ENCODE measurements around the gene GATM. TPM values are rescaled to one million over a fixed set of nuclear protein-coding genes. Genes with fewer than 3 reads are reported as not detected.

The GATM gene
- total and polyA plus RNA-seq, 2 donors from 2014 or later, result 79.5 to 421 TPM

DNA sequence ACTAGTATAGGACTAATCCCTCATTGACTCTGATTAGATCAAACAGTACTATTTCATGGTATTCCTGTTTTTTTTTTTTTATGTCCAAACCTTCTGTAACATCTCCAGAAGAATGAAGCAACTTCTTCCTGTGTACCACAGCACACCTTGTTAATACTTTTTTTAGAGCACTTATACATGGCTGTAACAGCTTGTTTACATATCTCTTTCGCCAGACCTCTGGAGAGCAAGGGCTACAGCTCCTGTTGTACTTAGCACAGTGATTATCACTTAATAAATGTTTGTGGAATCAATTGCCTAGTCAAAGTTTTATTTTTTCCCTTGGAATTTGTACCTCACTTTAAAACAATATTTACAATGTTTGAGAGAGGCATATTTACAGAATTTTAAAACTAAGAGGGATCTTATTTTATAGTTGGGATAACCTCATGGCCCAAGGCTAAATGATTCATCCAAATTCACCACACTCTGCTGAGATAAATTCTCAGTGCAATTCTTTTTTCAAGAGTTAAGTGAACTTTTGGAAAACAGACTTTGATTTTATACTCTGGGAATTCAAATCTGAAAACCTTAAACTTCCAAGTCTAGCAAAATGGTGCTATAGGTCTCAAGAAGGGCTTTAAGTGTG, 9.2 kb upstream of the GATM start:
- no peak for FAIRE-seq
- H3K4me3 ChIP-seq (ENCODE audit: low read length in 3 of 3), result no peak overlapping the region
- no peaks in the 10 kb centered on the region for H3K9me3 ChIP-seq (ENCODE audit: control insufficient read depth in 2 of 3, insufficient read depth in 1 of 3, low read length in 3 of 3)
- peaks cover 0 to 5% (median 3%) of the 10 kb centered on the region in 3 donors for H3K4me1 ChIP-seq (ENCODE audit: control insufficient read depth in 2 of 3, insufficient read depth in 2 of 3, low read depth in 1 of 3, low read length in 3 of 3)
- H3K27ac ChIP-seq (ENCODE audit: low read depth in 2 of 2, low read length in 2 of 2), result no peak overlapping the region
- intact Hi-C loops (cut with DNase I), result no loop called here
- no peaks in the 10 kb centered on the region for H3K27me3 ChIP-seq (ENCODE audit: control insufficient read depth, insufficient read depth, low read length)
- no peak overlapping the region for H3K9ac ChIP-seq (ENCODE audit: low read length in 3 of 3)
- no peak for DNase-seq
- TF ChIP-seq, protein P1, sequence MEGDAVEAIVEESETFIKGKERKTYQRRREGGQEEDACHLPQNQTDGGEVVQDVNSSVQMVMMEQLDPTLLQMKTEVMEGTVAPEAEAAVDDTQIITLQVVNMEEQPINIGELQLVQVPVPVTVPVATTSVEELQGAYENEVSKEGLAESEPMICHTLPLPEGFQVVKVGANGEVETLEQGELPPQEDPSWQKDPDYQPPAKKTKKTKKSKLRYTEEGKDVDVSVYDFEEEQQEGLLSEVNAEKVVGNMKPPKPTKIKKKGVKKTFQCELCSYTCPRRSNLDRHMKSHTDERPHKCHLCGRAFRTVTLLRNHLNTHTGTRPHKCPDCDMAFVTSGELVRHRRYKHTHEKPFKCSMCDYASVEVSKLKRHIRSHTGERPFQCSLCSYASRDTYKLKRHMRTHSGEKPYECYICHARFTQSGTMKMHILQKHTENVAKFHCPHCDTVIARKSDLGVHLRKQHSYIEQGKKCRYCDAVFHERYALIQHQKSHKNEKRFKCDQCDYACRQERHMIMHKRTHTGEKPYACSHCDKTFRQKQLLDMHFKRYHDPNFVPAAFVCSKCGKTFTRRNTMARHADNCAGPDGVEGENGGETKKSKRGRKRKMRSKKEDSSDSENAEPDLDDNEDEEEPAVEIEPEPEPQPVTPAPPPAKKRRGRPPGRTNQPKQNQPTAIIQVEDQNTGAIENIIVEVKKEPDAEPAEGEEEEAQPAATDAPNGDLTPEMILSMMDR (IDR thresholded peaks at IDR 0.05; ENCODE audit: borderline replicate concordance, extremely low read depth, insufficient read depth), result no peak
- no peaks in the 10 kb centered on the region for H3K36me3 ChIP-seq (ENCODE audit: control insufficient read depth in 2 of 3, insufficient read depth in 3 of 3, low read length in 3 of 3)

DNA sequence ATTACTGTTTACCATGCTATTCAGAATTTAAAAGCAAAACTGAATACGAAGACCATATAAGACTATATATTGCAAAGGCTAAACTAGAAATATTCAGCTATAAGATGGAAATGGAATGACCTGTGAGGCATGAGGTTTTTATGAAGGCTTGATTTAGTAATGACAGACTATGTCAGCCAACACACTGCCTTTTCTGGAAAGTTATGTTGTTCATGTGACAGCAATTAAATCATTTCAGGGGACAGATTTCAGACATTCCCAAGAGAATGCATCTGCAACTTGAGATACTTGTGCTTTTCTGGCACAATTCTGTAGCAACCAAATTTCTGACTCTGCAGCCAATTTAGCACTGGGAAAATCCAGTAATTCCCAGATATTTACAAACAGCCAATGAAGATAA, 8.6 kb upstream of the GATM start:
- H3K4me1 ChIP-seq (ENCODE audit: control insufficient read depth in 2 of 3, insufficient read depth in 2 of 3, low read depth in 1 of 3, low read length in 3 of 3), result peaks cover 0 to 5% (median 3%) of the 10 kb centered on the region in 3 donors
- H3K27ac ChIP-seq (ENCODE audit: low read depth in 2 of 2, low read length in 2 of 2), result peak overlapping the region in 1 of 2 donors; percentile 26
- no peaks in the 10 kb centered on the region for H3K9me3 ChIP-seq (ENCODE audit: control insufficient read depth in 2 of 3, insufficient read depth in 1 of 3, low read length in 3 of 3)
- H3K36me3 ChIP-seq (ENCODE audit: control insufficient read depth in 2 of 3, insufficient read depth in 3 of 3, low read length in 3 of 3), result no peaks in the 10 kb centered on the region
- H3K9ac ChIP-seq (ENCODE audit: low read length in 3 of 3), result no peak overlapping the region
- FAIRE-seq (no peak), DNase-seq (no peak)
- TF ChIP-seq, protein P1 (IDR thresholded peaks at IDR 0.05; ENCODE audit: borderline replicate concordance, extremely low read depth, insufficient read depth), result no peak
- intact Hi-C loops (cut with DNase I), result no loop called here
- H3K4me3 ChIP-seq (ENCODE audit: low read length in 3 of 3), result no peak overlapping the region
- no peaks in the 10 kb centered on the region for H3K27me3 ChIP-seq (ENCODE audit: control insufficient read depth, insufficient read depth, low read length)

- Histone ChIP-seq H3K36me3 (ENCODE audit: control insufficient read depth in 2 of 3, insufficient read depth in 3 of 3, low read length in 3 of 3) (no peaks in the 10 kb centered on the region), H3K27ac (ENCODE audit: low read depth in 2 of 2, low read length in 2 of 2) (peak overlapping the region in 1 of 2 donors; percentile 26), H3K4me3 (ENCODE audit: low read length in 3 of 3) (no peak overlapping the region), H3K27me3 (ENCODE audit: control insufficient read depth, insufficient read depth, low read length) (no peaks in the 10 kb centered on the region), H3K9ac (ENCODE audit: low read length in 3 of 3) (no peak overlapping the region), H3K4me1 (ENCODE audit: control insufficient read depth in 2 of 3, insufficient read depth in 2 of 3, low read depth in 1 of 3, low read length in 3 of 3) (peaks cover 0 to 5% (median 3%) of the 10 kb centered on the region in 3 donors), H3K9me3 (ENCODE audit: control insufficient read depth in 2 of 3, insufficient read depth in 1 of 3, low read length in 3 of 3) (no peaks in the 10 kb centered on the region)
- TF ChIP-seq, protein P1 (IDR thresholded peaks at IDR 0.05; ENCODE audit: borderline replicate concordance, extremely low read depth, insufficient read depth), result no peak
- FAIRE-seq, result no peak
- DNase-seq, result peak in 2 of 5 donors; percentile 38 to 44
- intact Hi-C loops (cut with DNase I), result no loop called here
These were observed 8.1 kb upstream of the GATM start for GRCh38 chr15:45386420-45386819.

Data from kidney (tissue), 14 donors.